ENCODE results near the gene LRRC56.

GRCh38 chr11:592501-592900 is 55.2 kb downstream of the LRRC56 start:
- no peak for TF ChIP-seq CTCF (IDR thresholded peaks at IDR 0.05)
- TF ChIP-seq KDM5A (IDR thresholded peaks at IDR 0.05), result no peak
- no peak for TF ChIP-seq SREBF2 (IDR thresholded peaks at IDR 0.05)
- no peak for TF ChIP-seq POLR2A (IDR thresholded peaks at IDR 0.05; ENCODE audit: low read length)
- no peak for TF ChIP-seq RCOR1 (IDR thresholded peaks at IDR 0.05; ENCODE audit: low read depth, low read length)
- no peak for TF ChIP-seq ELK1 (IDR thresholded peaks at IDR 0.05; ENCODE audit: low read depth, low read length)
- no peak for TF ChIP-seq EP300 (IDR thresholded peaks at IDR 0.05)
- TF ChIP-seq EHMT2 (IDR thresholded peaks at IDR 0.05; ENCODE audit: low read depth), result no peak
- TF ChIP-seq CHD4 (IDR thresholded peaks at IDR 0.05; ENCODE audit: borderline replicate concordance), result no peak
- TF ChIP-seq NFE2L2 (conservative IDR thresholded peaks at IDR 0.05; ENCODE audit: low read length), result no peak
- TF ChIP-seq MAZ (IDR thresholded peaks at IDR 0.05; ENCODE audit: borderline replicate concordance, low read depth, low read length), result no peak
- TF ChIP-seq KDM1A (IDR thresholded peaks at IDR 0.05; ENCODE audit: low read depth), result no peak
- TF ChIP-seq MYC (IDR thresholded peaks at IDR 0.05; ENCODE audit: borderline replicate concordance, low read length), result no peak
- TF ChIP-seq PHF8 (IDR thresholded peaks at IDR 0.05; ENCODE audit: borderline replicate concordance, low read depth), result no peak
